Activated CD4-positive, CD25-positive, alpha-beta regulatory T cell treated with anti-CD3 and anti-CD28 coated beads, Interleukin-2, amount 50 U/mL, for 24 hours (primary cell): ENCODE measurements around the gene MAPK13.
"Not testable (repeated sequence)": the region's sequence is repeated elsewhere in the genome, so short reads cannot be mapped to it uniquely, and the experiment has no call there.

Experiments used
- ATAC-seq, 2 donors: fragments of 150-1000 bp; cut with Tn5 transposase; one replicate each; pipeline ENCODE4 v1.10.0; 2021; ENCODE audit warnings: mild to moderate bottlenecking in 1 of 2, moderate library complexity in 1 of 2

MAPK13 gene

DNA sequence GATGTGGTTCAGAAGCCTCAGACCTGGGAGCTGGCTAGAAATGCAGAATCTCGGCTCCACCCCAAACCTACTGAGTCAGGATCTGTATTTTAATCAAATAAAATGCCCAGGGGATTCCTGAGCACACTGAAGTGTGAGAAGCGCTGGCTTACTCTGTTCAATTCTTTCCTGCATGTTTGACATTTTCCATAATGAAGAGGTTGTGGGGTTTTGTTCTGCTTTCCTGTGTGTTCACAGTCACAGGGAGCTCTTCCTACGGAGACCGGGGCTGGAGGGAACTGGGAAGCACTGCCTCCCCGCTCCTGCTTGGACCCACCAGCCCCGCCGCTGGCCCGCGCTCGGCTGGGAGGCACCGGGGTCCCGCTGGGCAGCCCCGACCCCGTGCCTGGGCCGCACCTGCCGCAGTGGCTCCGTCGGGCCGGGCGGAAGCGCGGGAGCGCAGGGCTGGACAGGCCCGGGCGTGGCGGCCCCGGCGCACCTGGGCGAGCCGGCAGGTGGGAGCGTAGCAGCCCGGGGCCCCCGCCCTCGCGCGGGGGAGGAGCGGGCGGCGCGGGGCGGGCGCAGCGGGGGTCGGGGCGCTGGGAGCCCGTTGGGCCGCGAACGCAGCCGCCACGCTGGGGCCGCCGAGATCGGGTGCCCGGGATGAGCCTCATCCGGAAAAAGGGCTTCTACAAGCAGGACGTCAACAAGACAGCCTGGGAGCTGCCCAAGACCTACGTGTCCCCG lies at the start of gene MAPK13:
Gene MAPK13 (plus strand): TSS at position 573 of the 726 bp plus-strand sequence. CDS start 70 bp downstream, at position 643.
- peak in 1 of 2 donors; percentile 15 for ATAC-seq

DNA sequence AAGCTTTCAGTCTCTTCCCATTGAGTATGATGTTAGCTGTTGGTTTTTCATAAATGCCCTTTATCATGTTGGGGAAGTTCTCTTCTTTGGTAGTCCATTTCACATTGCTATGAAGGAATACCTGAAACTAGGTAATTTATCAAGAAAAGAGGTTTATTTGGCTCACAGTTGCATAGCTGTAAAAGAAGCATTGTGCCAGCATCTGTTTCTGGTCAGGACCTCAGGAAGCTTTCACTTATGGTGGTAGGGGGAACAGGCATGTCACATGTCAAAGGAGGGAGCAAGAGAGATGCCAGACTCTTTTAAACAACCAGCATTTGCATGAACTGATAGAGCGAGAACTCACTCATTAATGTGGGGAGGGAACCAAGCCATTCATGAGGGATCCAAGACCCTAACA lies 48.0 kb upstream of the MAPK13 start:
- ATAC-seq, result no peak

DNA sequence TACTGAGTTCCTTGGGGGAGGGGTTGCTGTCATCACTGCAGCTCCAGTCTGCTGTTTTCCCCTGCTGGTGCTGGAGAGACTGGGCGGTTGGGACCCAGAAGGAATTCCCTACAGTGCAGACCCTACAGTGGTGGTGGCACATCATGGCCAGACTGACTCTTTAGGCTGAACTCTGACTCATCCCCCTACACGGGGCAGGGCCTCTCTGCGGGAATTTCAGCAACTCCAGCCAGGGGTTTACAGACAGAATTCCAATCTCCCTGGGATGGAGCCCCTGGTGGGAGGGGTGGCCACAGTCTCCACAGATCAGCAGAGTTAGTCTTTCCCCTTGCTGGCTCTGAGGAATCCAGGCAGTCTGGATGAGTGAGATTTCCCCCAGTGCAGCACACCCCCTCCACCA lies 46.9 kb upstream of the MAPK13 start:
- ATAC-seq, result no peak

DNA sequence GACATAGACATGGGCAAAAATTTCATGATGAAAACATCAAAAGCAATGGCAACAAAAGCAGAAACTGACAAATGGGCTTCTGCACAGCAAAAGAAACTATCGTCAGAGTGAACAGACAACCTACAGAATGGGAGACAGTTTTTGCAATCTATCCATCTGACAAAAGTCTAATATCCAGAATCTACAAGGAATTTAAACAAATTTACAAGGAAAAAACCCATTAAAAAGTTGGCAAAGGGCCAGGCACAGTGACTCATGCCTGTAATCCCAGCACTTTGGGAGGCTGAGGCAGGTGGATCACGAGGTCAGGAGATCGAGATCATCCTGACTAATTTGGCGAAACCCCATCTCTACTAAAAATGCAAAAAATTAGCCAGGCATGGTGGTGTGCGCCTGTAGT lies 42.1 kb upstream of the MAPK13 start:
- ATAC-seq, result not testable (repeated sequence)

DNA sequence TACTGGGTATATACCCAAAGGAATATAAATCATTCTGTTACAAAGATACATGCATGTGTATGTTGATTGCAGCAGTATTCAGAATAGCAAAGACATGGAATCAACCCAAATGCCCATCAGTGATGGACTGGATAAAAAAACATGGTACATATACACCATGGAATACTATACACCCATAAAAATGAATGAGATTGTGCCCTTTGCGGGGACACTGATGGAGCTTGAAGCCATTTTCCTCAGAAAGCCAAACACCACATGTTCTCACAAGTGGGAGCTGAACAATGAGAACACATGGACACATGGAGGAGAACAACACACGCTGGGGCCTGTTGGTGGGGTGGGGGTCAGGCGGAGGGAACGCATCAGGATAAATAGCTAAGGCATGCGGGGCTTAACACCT lies 41.3 kb upstream of the MAPK13 start:
- no peak for ATAC-seq

DNA sequence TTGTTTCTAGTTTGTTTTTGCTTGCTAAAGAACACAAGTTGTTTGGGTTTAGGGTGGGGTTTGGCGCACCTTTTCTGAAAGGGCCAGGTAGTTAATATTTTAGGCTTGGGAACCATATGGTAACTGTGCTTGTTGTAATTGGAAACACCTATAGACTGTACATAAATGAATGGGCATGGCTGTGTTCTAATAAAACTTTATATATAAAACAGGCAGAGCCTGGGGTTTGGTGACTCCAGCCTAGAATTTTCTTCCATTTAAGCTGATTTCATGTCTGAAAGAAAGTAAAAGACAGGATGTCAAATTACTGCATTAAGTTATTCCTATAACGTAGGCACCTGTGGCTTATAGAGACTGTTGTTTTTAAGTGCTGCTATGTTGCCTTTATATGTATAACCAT lies 36.1 kb upstream of the MAPK13 start:
- no peak for ATAC-seq

DNA sequence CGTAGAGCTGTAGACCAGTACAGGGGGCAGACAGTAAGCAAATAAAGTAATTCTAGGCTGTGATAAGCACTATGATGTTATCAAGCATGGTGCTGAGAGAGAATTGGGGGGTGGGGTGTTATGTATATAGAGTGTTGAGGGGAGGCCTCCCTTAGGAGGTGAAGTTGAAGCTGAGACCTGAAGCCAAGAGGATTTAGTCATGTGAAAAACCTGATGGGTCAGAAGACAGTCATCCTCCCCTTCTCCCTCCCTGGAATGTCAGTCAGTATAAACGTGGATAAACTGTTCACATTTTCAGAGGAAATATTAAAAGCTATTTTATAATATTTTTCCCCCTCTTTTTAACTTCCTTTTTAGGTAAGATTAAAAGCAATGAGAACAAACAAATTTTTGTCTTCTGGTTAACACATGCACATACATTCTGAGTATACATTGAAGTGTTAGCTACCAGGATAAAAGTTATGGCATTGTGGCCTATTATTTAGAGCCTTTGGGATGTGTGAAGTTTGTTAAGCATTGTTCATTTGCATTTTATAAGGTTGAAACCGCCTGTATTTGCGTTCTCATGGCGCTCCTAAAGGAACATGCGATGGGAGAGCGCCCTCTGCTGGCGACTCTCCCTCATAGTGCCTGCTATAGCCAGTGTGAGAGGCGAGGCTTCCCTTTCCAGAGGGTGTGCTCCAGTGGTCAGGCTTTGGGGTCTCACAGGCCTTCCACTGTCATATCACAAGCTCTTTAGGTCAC lies 35.4 kb upstream of the MAPK13 start:
- peak; percentile 90 for ATAC-seq

DNA sequence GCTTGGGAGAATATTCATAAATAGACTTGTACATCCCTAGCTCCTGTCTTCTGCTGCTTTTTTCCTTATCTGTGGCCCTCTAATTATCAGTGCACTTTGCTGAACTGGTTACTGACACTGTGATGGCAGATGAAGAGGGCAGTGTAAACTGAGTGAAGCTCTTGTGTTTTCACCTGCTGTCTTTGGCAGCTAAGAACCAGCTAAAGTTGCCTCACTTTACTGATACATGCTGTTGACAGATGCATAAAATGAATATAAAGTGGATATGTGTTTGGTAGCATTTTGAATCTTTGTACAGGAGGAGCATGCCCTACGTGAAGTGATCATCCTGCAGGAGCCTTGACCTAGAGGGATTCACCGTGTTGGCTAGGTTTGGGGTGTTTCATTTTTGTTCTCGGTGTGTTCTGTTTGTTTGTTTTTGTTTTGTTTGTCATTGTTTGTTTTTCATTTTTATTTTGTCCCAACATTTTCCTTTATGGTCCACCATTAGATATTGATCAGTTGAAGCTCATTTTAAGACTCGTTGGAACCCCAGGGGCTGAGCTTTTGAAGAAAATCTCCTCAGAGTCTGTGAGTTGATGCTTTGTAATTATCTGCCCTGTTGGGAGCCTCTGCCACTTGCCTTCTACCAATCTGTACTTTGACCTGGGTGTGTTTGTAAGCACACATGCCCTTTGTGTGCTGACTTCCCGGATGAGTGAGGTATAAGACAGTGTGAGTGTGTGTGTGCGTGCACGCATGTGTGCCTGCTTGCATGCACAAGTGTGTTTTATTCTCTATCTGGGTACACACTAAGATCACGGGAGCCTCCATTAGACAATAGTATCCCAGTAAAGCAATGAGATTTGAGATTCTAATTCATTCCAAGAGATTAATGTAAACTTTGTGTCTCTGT lies 34.6 kb upstream of the MAPK13 start:
- peak in 1 of 2 donors; percentile 10 for ATAC-seq

DNA sequence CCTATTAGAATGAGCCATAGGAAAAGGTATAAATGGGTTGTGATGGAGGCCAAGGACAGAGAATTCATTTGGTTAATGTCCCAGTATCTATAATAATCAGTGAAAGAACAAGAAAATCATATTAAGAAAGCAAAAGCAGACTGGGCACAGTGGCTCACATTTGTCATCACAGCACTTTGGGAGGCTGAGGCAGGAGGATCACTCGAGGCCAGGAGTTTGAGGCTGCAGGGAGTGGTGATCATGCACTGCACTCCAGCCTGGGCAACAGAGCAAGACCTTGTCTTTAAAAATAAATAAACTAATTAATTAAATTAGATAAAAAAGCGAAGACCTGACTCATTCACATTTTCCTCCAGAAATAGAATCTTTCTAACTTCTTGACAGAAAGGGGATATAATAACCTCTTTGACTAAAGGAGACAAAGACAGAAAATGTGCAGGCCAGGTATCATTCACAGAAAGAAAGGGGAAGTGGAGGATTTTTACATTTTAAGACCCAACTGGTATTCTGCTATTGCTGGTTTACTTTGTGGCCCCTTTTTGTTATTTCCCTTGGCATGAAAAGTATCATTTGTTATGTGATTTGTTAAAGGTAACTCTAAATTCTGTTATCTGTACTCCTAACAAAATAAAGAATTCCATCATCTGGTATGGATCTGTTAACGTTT lies 31.9 kb upstream of the MAPK13 start:
- no peak for ATAC-seq

DNA sequence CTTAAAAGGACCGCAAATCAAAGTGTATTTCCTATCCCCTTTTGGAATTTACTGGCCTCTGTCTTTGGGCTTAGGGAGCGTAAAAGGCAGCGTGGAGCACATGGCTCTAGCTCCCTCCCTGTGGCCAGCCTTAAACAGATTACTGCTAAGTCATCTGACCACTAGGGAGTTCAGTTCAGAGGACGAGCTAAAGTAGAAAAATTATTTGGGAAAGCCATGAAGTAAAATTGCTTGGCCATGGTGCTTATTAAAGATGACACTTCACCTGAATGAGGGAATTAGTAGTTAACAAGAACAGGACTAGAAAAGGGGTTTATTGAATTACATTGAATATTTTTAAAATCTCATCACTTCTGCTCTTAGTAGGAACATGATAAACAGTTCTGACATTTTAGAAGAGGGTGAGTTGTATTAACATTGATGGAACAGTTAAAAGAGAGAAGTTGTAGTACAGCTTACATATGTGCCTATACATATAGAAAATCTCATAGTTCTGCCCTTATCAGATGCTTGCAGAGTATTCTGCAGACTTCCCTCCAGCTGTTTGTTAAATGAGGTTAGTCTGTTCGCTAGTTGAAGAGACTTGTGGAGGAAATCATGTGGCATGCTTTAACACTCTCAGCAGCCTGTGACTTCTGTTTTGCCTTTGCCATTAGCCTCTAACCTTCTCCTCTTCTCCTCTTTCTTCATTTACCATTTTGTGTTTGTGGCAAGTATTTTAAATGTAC lies 31.2 kb upstream of the MAPK13 start:
- no peak for ATAC-seq

DNA sequence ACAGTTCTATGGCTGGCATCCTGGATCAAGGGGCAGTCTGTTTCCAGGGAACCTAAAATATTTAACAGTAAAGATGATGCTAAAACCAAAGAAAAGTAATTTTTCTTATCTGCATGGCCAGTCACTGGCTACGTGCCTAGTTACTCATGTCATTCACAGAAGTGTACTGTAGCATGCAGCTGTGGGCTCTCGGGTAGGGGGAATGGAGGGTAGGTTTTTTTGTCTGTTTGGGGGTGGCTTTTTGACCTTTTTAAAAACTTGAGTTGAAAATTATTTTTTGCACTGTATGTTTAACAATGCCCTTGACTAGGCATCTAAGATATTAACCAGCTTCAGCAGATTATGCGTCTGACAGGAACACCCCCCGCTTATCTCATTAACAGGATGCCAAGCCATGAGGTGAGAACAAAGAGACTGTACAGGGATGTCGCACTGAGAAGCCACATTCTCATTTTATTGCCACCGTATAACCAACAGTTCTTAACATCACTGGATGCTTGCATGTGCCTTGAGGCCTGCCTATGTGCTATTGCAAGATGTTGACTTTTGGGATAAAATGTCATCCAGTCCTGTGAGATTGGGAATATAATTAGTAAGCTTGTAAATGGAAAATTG lies 30.3 kb upstream of the MAPK13 start:
- peak; percentile 52 to 64 for ATAC-seq

DNA sequence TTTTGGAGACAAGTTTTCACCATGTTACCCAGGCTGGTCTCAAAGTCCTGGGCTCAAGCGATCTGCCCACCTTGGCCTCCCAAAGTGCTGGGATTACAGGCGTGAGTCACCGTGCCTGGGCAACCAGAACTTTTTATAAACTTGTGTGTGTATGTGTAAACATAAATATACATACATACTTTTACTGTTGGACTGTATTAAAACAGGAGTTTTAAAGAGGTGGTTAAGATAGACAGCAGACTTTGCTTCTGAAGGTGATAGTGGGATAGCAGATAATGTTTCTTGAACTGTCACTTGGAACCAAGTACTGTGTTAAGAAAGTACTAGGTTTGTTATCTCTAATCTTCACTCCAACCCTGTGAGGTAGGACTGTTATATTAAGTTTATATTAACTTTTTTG lies 28.6 kb upstream of the MAPK13 start:
- ATAC-seq, result no peak

DNA sequence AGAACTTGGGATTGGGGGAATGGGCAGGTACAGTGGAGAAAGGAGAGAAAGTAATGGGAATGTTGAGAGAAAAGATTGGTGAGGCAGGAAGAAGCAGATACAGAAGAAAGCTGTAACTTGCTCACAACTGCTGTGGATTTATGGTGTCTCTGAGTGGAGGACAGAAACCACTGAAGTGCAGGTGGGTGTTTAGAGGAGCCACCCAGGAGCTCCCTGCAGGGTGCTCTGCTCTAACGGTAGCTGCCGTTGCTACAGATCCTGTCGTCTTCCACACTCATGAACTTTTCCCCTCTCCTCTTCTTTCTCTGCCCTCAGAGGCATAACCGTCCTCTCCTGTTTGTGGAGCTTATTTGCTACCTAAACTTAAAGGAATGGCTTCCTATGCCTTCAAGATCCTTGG lies 27.5 kb upstream of the MAPK13 start:
- ATAC-seq, result no peak

DNA sequence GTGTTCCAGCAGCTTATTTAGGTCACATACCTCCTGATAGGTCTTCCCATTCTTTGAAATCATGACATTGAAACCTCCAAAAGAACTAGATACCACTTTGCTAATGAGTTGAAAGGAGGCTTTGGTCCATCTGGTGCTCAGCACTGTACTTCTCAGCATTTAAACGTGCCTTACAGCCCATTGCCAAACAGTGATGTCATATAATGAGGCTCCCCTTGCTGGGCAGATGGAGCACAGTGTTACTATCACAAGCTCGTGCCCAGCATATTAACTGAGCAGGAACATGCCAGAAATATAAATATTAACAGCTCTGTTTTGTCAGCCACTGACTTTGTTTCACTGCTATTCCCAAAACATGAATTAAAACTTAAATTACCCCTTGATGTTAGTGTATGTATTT lies 25.5 kb upstream of the MAPK13 start:
- no peak for ATAC-seq

DNA sequence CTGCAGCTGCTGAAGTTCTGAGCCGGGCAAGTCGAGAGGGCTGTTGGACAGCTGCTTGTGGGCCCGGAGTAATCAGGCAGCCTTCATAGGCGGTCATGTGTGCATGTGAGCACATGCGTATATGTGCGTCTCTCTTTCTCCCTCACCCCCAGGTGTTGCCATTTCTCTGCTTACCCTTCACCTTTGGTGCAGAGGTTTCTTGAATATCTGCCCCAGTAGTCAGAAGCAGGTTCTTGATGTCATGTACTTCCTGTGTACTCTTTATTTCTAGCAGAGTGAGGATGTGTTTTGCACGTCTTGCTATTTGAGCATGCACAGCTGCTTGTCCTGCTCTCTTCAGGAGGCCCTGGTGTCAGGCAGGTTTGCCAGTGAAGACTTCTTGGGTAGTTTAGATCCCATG lies 21.2 kb upstream of the MAPK13 start:
- peak; percentile 76 to 77 for ATAC-seq

DNA sequence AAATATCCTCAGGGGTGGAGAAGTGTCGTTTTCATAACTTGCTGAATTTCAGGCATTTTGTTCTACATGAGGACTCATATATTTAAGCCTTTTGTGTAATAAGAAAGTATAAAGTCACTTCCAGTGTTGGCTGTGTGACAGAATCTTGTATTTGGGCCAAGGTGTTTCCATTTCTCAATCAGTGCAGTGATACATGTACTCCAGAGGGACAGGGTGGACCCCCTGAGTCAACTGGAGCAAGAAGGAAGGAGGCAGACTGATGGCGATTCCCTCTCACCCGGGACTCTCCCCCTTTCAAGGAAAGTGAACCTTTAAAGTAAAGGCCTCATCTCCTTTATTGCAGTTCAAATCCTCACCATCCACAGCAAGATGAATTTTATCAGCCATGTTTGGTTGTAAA lies 20.3 kb upstream of the MAPK13 start:
- no peak for ATAC-seq

DNA sequence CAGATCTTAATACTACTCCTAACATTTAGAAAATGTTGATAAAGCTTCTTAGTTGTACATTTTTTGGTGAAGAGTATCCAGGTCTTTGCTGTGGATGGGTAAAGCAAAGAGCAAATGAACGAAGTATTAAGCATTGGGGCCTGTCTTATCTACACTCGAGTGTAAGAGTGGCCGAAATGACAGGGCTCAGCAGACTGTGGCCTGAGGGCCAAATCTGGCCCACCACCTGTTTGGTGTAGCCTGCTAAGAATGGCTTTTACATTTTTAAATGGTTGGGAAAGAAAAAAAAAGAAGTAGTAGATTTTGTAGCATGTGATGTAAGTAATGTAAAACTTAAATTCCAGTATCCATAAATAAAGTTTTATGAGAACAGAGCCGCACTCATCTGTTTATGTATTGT lies 19.4 kb upstream of the MAPK13 start:
- no peak for ATAC-seq

DNA sequence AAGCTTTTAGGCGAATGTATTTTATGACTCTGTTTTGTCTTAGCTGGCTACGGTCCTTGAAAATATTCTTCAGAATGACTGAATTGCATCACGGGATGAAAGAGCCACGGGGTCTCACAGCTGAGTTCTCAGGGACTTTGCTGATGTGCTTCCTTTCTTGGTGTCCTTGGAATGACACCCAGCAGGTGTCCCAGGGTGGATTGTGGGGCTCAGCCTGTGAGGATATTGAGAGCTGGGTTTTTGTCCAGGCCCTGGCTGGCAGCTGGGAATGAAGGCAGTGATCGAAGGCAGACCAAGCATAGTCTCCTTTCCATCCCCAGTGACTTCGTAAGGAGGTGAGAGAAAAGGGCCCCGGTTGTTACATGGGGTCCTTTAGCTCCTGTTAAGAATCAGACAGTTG lies 18.8 kb upstream of the MAPK13 start:
- no peak for ATAC-seq

DNA sequence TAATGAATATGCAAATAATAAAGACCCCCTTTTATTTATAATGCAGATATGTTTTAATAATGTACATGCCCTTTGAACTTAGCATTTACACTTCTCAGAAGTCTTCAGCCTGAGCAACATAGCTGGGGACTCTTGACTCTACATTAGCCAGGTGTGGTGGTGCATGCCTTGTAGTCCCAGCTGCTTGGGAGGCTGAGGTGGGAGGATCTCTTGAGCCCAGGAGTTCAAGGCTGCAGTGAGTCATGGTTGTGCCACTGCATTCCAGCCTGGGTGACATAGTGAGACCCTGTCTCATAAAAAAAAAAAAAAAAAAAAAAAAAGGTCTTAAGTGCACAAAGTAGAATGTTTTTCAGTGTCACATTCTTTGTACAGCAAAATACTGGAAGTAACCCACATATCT lies 17.3 kb upstream of the MAPK13 start:
- no peak for ATAC-seq

DNA sequence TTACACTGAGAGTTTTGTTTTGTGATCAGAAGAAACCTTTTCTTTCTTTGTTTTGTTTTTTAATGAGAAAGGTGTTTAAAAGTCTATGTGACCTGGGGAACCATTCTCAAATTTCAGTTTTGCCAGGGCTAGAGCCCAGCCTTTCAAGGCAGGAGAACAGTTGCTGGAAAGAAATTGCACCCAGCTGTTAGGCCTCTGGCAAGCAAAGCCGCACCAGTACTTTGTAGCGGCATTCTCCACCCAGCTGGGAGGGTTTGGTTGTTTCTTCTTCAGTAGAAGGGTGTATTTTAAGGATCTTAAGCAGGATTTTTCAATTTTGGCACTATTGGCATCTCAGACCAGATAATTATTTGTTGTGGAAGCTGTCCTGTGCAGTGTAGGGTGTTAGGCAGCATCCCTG lies 16.6 kb upstream of the MAPK13 start:
- ATAC-seq, result no peak

DNA sequence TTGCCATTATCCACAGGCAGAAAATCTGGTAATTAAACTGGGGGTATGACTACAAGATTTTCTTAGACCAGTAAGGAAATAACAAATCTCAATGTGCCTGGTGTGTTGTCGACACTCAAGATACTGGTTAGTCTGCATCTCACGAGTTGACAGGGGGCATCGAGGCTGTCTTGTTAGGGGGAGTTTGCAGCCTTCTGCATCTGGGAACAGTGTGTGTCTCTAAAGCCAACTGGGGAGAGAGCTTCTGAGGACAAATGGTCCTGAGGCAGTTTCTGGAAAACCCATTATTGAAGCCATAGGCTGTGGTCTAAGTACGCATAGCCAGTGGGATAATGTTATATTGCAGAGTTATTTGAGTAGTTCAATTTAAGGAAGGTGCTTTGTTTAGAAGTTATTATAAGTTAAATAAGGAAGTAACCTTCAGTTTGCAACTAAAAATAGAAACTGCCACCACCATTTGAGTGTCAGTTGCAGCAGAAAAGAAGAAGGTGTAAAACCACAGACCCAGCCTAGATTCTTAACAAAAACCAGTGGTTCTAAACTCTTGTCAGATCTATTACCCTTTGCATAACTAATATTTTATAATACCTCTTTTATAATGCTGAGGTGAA lies 15.4 kb upstream of the MAPK13 start:
- no peak for ATAC-seq
